Kidney (tissue), 14 donors: ENCODE data around the gene AKR1C1. TPM values are rescaled to one million over a fixed set of nuclear protein-coding genes. Genes with fewer than 3 reads are reported as not detected.
"Not testable (repeated sequence)": the region's sequence is repeated elsewhere in the genome, so short reads cannot be mapped to it uniquely, and the experiment has no call there.

Experiments
- DNase-seq, 5 donors: peaks; one replicate each; pipeline ENCODE4 v3.0.0-alpha.2; 2013 to 2020
- FAIRE-seq: peaks from 2 replicates; lab custom pipeline; 2012; peaks lifted over from hg19 to GRCh38; lab: Jason Lieb, UNC
- H3K27ac ChIP-seq, 2 donors: one replicate each; pipeline ENCODE4 v1.7.0; 2013; ENCODE audit warnings: low read depth in 2 of 2, low read length in 2 of 2, inconsistent platforms in 1 of 2
- H3K27me3 ChIP-seq: one replicate; pipeline ENCODE4 v1.7.1; 2013; ENCODE audit warnings: low read length, inconsistent platforms; ENCODE audit not compliant: control insufficient read depth, insufficient read depth
- H3K36me3 ChIP-seq, 3 donors: one replicate each; pipeline versions ENCODE4 v1.7.0 to v1.7.1; 2013; ENCODE audit warnings: low read length in 3 of 3, control low read depth in 1 of 3, inconsistent platforms in 1 of 3; ENCODE audit not compliant: insufficient read depth in 3 of 3, control insufficient read depth in 2 of 3
- H3K4me1 ChIP-seq, 3 donors: one replicate each; pipeline versions ENCODE4 v1.7.0 to v1.7.1; 2013; ENCODE audit warnings: low read length in 3 of 3, inconsistent platforms in 1 of 3, low read depth in 1 of 3; ENCODE audit not compliant: control insufficient read depth in 2 of 3, insufficient read depth in 2 of 3
- H3K4me3 ChIP-seq, 3 donors: one replicate each; pipeline versions ENCODE4 v1.7.0 to v1.8.1; 2013; ENCODE audit warnings: low read length in 3 of 3, control low read depth in 1 of 3, inconsistent platforms in 1 of 3
- H3K9ac ChIP-seq, 3 donors: one replicate each; pipeline versions ENCODE4 v1.7.0 to v1.7.1; 2013; ENCODE audit warnings: low read length in 3 of 3, control low read depth in 1 of 3, inconsistent platforms in 1 of 3
- H3K9me3 ChIP-seq, 3 donors: one replicate each; pipeline versions ENCODE4 v1.7.0 to v1.7.1; 2013; ENCODE audit warnings: low read length in 3 of 3, control low read depth in 1 of 3, inconsistent platforms in 1 of 3; ENCODE audit not compliant: control insufficient read depth in 2 of 3, insufficient read depth in 1 of 3
- intact Hi-C: fragments of 100-400 bp; cut with DNase I; formaldehyde crosslinking; loops from one replicate; pipeline ENCODE4 v1.11.1; 2022
- polyA plus RNA-seq: library from polyadenylated mRNA; stranded (reverse); fragments of 350-450 nt; fragmentation: Illumina TruSeq; extraction: RNeasy Lipid Tissue Mini Kit (QIAGEN cat#74804); gene quantifications from one replicate; pipeline ENCODE4 v1.2.3, GENCODE V29; 2014; ENCODE audit warnings: low read depth, low replicate concordance; ENCODE audit not compliant: insufficient read depth
- total RNA-seq: library from RNA; stranded (reverse); fragmentation: NEBNext Ultra II Directional; extraction: Animal tissue kit (Norgen Biotek cat#: 25700); gene quantifications from one replicate; pipeline ENCODE4 v1.2.1, GENCODE V29; 2021
- TF ChIP-seq, protein P1 (sequence below): IDR thresholded peaks from 3 replicates; pipeline ENCODE4 v1.5.1; 2012; ENCODE audit warnings: mild to moderate bottlenecking, moderate library complexity, borderline replicate concordance; ENCODE audit not compliant: insufficient read depth; ENCODE audit errors: extremely low read depth
- donor health status: control.
- donor health status: control.
- donor health status: control.
- donor health status: control.
- donor health status: control.
- donor health status: DM: yes; HTN: yes; CAD: no.
- donor health status: Normal renal cell carcinoma (clear cell type).

AKR1C1 gene
- total and polyA plus RNA-seq, 2 donors from 2014 or later: 61.7 to 81.3 TPM

- FAIRE-seq, DNase-seq, H3K9me3 ChIP-seq, H3K9ac ChIP-seq, H3K4me3 ChIP-seq, H3K4me1 ChIP-seq, H3K27me3 ChIP-seq, H3K27ac ChIP-seq, intact Hi-C loops, H3K36me3 ChIP-seq: not testable (repeated sequence)
Observed at GRCh38 chr10:4974400-4974799, 11.2 kb downstream of the AKR1C1 start.

DNA sequence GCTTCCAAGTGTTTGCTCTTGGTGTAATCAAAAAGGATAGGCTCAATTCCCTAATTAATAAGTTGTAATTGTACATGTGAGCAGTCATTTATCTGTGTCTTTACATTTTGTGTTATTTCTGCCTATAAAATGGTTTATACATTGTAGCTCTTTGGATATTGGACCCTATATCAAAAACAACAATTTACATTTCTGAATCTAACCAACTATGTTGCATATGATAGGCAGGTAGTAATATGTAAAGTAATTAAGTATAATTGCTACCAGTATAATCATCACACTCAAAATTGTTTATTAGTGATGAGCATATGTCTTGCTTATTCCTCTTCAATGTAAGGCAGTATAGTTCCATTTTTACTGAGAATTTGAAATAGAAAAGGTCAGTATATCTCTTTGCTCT, 13.8 kb downstream of the AKR1C1 start:
- Histone ChIP-seq H3K4me3 (no peak overlapping the region), H3K9me3 (no peaks in the 10 kb centered on the region), H3K27ac (no peak overlapping the region), H3K36me3 (no peaks in the 10 kb centered on the region), H3K27me3 (no peaks in the 10 kb centered on the region), H3K4me1 (peaks cover 0 to 6% (median 0%) of the 10 kb centered on the region in 3 donors), H3K9ac (no peak overlapping the region)
- intact Hi-C loops: no loop called here
- TF ChIP-seq, protein P1, sequence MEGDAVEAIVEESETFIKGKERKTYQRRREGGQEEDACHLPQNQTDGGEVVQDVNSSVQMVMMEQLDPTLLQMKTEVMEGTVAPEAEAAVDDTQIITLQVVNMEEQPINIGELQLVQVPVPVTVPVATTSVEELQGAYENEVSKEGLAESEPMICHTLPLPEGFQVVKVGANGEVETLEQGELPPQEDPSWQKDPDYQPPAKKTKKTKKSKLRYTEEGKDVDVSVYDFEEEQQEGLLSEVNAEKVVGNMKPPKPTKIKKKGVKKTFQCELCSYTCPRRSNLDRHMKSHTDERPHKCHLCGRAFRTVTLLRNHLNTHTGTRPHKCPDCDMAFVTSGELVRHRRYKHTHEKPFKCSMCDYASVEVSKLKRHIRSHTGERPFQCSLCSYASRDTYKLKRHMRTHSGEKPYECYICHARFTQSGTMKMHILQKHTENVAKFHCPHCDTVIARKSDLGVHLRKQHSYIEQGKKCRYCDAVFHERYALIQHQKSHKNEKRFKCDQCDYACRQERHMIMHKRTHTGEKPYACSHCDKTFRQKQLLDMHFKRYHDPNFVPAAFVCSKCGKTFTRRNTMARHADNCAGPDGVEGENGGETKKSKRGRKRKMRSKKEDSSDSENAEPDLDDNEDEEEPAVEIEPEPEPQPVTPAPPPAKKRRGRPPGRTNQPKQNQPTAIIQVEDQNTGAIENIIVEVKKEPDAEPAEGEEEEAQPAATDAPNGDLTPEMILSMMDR: no peak
- FAIRE-seq (no peak), DNase-seq (no peak)

DNA sequence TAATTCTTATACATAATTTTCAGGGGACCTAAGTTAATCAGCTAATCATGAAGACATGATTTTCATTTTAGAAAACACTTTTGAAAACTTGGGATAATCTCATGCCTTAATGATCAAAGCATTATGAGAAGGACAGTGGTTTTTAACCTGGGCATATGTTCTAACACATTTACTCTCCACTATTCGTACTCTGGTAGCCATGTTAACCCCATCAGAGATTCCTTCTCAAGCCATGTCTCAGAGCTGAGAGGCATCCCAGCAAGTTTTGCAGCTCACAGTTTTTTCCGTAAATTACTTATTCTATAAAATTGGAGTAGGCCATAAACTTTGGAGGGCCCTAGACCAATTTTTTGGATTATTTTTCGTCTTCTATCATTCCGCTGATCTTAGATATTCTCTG, 15.7 kb downstream of the AKR1C1 start:
- Histone ChIP-seq H3K36me3 (no peaks in the 10 kb centered on the region), H3K9ac (no peak overlapping the region), H3K27me3 (no peaks in the 10 kb centered on the region), H3K27ac (no peak overlapping the region), H3K4me3 (no peak overlapping the region), H3K4me1 (peaks cover 0 to 7% (median 0%) of the 10 kb centered on the region in 3 donors), H3K9me3 (no peaks in the 10 kb centered on the region)
- TF ChIP-seq, protein P1: no peak
- intact Hi-C loops: no loop called here
- FAIRE-seq (no peak), DNase-seq (no peak)

- Histone ChIP-seq H3K4me3 (no peak overlapping the region), H3K9me3 (no peaks in the 10 kb centered on the region), H3K9ac (no peak overlapping the region), H3K36me3 (no peaks in the 10 kb centered on the region), H3K4me1 (peaks cover 0 to 9% (median 0%) of the 10 kb centered on the region in 3 donors), H3K27me3 (no peaks in the 10 kb centered on the region), H3K27ac (no peak overlapping the region)
- intact Hi-C loops: no loop called here
- DNase-seq: no peak
- TF ChIP-seq, protein P1: no peak
- no peak for FAIRE-seq
Observed at GRCh38 chr10:4980793-4981192, 17.6 kb downstream of the AKR1C1 start.
